HG03060 (cell line): ENCODE measurements around the gene QRFP.
"Not testable (repeated sequence)": the region's sequence is repeated elsewhere in the genome, so short reads cannot be mapped to it uniquely, and the experiment has no call there.

Experiments used
- ATAC-seq: cut with Tn5 transposase; IDR thresholded peaks from one replicate; pipeline ENCODE4 v1.9.1; 2021; ENCODE audit warnings: low read depth, moderate number of reproducible peaks; ENCODE audit not compliant: unreplicated experiment

The QRFP gene

GRCh38 chr9:130920762-130921299 lies 24.2 kb upstream of the QRFP start:
- ATAC-seq, result no peak

DNA sequence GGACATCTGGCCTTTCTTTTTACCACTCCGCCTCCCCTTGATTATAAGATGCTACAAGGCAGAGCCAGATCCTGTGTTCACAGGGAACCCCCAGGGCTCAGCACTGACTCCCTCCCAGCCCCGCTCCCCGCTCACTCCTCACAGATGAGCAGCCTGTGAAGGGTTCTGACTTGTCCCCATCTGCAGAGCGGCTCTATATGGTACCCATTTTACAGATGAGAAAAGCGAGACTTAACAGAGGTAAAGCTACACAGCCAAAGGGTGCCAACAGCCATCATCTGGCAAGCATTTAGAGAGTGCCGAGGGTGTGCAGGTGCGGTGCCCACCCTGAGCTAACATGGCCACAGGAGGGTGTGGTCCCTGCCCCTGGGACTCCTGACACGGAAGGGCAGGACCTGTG lies 23.6 kb upstream of the QRFP start:
- ATAC-seq, result no peak

DNA sequence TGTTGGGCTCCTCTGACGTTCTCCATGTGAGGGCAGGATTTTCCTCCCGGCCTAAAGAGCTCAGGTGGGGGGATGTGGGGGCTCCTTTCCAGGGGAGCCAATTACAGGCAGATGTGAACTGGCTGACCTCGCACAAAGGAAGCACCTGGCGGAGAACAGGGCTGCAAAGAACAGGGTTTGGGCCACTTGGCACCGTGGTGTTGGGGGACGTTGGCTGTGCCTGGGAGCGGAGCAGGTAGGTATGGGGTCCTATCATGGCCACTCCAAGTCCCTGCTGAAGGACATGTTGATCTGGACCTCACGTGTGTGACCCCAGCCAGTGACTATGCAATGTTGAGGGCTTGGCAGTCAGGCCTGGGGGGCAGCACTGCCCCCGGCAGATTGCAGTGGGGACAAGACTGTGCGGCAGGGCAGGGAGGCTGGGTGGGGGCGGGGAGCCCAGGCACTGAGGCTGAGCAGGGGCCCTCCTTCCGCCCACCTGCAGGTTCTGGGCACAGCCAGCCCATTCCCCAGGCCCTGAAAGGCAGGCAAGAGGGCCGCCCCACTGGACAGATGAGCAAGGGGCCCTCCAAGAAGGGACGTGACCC lies 23.0 kb upstream of the QRFP start:
- ATAC-seq, result no peak

DNA sequence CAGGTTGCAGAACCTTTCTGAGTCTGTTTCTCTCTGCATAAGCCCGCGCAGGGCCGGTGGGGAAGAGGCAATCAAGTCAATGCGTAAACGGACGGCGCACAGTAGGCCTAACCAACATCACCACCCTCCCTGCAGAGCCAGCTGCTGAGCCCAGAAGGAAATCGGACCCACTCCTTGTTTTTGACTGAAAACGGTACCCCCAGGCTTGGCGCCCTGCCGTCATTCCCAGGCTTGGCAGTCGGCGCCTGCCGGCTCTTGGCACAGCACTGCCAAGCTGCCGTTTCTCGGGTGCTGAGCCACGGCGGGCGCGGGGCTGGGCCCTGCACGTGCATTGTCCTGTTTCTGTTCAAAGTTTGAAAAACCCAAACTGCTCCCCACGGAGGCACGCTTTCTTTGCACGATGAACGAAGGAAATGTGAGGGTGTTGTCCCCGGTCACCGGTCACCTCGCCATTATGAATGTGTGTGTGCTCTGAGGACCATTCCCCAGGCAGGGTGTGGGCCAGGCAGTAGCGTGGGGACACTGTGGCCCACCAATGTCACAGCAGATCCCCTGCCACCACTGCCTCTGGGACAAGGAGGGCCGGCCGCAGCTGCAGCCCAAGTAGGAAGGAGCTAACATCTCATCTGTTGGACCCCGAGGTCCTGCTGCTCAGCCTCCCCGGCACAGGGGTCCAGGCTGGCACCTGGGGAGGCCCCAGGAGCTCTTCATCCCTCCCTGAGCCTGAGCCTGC lies 22.4 kb upstream of the QRFP start:
- ATAC-seq, result no peak

DNA sequence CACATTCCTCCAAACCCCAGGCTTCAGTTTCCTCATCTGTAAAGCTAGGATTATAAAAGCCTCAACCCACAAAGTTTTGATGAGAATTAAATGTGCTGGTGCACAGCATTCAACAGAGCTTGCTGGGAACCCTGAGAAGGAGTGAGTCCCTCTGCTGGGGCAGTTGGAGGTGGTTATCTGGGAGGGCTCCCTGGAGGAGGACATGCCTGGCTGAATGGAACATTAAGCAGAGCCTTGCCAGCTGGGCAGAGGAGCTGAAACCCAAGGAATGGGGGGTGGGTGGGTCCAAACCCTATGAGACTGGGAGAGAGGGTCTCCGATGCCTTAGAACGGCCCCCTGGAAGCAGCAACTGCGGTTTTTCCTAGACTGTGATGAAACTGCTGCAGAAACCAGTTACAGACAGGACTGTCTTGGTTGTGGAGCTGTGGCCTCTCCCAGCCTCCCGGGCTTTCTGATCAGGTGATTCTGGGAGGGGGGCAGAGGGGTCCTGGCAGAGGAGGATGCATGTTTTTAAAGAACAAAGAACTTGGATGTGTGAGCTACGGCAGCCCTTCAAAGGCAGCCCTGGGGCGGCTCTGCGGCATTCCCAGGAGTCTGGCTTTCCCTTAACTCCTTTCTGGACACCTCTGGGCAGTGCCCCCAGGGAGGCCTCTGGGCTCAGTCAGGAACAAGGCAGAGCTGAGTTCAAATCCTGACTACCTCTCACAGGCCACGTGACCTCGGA lies 21.7 kb upstream of the QRFP start:
- ATAC-seq, result no peak

- ATAC-seq, result no peak
Observed at GRCh38 chr9:130917168-130917960, 20.8 kb upstream of the QRFP start.

DNA sequence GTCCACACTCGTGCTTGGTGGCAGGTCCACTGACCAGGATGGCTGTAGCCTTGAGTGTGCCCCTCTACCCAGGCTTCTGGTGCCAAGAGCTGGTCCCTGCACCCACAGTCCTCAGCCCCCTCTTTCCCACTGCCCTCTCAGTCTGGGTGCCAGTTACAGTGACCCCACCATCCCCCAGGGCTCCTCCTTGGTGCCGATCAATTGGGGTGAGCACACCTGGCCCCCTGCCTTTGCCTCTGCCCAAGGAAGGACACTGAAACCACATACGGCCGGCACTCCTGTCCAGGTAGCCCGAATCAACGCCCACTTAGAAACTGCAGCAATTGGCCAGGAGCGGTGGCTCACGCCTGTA lies 18.5 kb upstream of the QRFP start:
- no peak for ATAC-seq

DNA sequence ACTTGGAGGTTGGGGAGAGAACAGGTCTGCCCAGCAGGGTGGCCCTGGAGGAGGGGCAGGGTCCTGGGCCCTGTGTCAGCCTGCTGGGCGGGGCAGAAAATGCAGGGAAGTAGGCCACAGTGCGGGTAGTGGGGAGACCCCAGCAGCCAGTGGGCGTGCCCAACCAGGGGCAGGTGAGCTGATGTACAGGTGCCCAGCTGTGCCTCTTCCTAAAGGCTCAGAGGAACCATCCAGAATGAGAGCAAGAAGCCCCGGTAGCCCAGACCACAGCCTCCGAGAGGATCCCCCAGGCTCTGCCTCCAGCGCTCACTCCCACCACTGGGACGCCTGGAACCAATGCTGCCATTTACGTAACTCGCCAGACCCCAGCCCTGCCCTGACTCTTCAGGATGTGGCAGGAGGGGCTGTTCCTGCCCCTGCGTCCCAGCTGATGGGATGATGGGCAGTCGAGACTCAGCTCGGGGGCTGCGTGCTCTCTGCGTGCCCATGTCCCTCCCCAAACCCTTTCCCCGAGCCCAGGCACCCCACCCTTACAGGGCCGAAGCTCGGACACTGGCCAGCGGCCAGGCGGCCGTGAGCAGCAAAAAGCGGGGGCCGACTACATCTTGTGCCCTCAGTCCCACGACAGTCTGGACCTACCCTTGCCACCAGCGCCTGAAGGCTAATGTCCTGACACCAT lies 17.9 kb upstream of the QRFP start:
- ATAC-seq, result no peak

GRCh38 chr9:130913599-130914416 lies 17.2 kb upstream of the QRFP start:
- ATAC-seq, result no peak

GRCh38 chr9:130912932-130913598 lies 16.5 kb upstream of the QRFP start:
- ATAC-seq, result no peak

GRCh38 chr9:130911254-130912049 lies 14.8 kb upstream of the QRFP start:
- ATAC-seq, result no peak

DNA sequence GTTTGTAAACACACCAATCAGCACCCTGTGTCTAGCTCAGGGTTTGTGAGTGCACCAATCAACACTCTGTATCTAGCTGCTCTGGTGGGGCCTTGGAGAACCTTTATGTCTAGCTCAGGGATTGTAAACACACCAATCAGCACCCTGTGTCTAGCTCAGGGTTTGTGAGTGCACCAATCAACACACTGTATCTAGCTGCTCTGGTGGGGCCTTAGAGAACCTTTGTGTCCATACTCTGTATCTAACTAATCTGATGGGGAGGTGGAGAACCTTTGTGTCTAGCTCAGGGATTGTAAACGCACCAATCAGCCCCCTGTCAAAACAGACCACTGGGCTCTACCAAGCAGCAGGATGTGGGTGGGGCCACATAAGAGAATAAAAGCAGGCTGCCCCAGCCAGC lies 14.1 kb upstream of the QRFP start:
- ATAC-seq, result not testable (repeated sequence)

GRCh38 chr9:130910041-130910440 lies 13.4 kb upstream of the QRFP start:
- not testable (repeated sequence) for ATAC-seq

DNA sequence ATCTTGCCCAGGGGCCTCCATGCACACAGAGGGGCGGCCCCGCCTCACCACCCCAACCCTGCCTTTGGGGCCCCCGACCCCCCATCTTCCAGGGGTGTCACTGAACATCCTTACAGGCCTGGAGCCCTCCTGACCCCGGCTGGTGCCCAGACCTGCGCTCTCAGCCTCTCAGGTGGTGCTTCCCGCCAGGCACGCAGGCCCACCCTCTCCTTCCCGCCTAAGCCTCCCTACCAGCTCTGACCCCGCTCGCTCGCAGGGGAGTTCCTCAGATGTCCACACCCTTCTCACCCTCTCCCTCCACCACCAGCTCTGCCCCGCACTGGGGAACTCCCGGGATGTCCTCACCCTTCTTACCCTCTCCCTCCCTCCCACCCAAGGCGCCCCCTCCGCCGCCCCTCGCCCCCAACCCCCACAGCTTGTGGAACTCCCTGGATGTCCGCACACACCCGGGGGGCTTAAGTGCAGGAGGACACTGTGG lies 12.3 kb upstream of the QRFP start:
- no peak for ATAC-seq

DNA sequence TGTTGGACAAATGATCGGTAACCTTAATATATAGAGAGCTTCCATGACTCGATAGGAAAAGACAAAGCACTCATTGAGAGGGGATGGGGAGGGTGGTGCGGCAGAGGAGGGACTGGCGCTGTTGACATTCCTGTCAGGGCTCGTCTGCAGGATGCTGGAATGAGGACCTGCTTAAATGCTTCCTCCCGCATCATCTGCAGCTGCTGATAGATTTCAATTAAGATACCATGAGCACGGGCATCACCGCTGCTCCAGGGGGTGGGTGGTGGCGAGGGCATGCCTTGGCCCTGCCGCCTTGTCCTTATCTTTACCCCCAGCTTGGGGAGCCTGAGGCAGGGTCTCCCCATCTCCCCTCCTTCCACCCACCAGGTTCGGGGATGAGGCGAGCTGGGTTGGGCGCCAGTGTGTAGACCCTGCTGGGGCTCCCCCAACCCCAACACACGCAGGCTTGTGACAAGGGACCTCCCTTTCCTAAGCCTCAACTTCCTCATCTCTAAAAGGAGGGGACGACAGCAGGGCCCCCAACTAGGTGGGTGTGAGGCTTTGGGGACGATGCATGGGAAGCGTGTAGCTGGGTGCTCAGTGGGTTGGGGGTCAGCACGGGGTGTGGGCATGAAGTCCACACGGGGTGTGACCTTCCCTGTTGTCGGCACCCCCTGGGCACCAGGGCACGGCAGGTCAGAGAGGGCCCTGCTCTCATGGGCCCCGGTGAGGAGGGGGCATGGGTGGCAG lies 11.7 kb upstream of the QRFP start:
- ATAC-seq, result no peak

- ATAC-seq, result no peak
Observed at GRCh38 chr9:130906735-130907416, 10.3 kb upstream of the QRFP start.
